PFSK-1 (cell line): ENCODE data around the gene HTATSF1.

Source experiments
- FOXP2 ChIP-seq: optimal IDR thresholded peaks from 2 replicates; pipeline ENCODE3; 2011; ENCODE audit warnings: borderline replicate concordance, control low read depth, inconsistent platforms; ENCODE audit not compliant: insufficient read depth; ENCODE audit errors: extremely low read length, extremely low read depth
- POLR2AphosphoS5 ChIP-seq: IDR thresholded peaks from 2 replicates; pipeline ENCODE4 v1.6.1; 2012; ENCODE audit warnings: low read depth, mild to moderate bottlenecking, control low read depth, low read length, moderate library complexity
- SIN3A ChIP-seq: IDR thresholded peaks from 2 replicates; pipeline ENCODE4 v1.6.1; 2012; ENCODE audit warnings: mild to moderate bottlenecking, low read length, moderate library complexity, borderline replicate concordance; ENCODE audit not compliant: insufficient read depth
- TAF1 ChIP-seq: IDR thresholded peaks from 2 replicates; pipeline ENCODE4 v1.6.1; 2012; ENCODE audit warnings: low read length, control low read depth, borderline replicate concordance; ENCODE audit not compliant: insufficient read depth
- TF ChIP-seq, protein P1 (sequence below), 2 experiments: IDR thresholded peaks; 2 replicates each; pipeline versions ENCODE4 v1.6.1 to v1.8.0; 2011 to 2012; ENCODE audit warnings: low read depth in 2 of 2, low read length in 2 of 2, control low read depth in 1 of 2, inconsistent platforms in 1 of 2, mild to moderate bottlenecking in 1 of 2, moderate library complexity in 1 of 2; ENCODE audit not compliant: insufficient read depth in 1 of 2

The HTATSF1 gene

DNA sequence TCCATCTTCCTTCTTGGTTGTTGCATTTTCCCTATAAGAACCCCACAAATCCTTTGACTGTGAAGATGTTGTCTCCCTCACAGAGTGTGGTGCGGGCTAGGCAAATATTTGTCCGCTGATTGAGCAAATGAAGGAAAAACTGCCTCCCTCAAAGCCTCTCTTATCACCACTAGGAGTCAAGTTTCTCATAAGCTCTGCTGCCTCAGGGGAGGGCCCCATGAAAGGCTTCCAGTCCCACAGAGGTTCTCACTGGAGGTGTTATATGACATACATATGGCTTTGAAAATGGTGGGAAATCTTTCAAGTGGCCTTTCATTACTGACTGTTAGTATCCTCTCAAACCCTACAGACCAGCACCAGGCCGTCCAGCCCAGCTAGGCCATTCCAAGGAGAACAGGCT is 43.9 kb downstream of the HTATSF1 start:
- TF ChIP-seq, protein P1, sequence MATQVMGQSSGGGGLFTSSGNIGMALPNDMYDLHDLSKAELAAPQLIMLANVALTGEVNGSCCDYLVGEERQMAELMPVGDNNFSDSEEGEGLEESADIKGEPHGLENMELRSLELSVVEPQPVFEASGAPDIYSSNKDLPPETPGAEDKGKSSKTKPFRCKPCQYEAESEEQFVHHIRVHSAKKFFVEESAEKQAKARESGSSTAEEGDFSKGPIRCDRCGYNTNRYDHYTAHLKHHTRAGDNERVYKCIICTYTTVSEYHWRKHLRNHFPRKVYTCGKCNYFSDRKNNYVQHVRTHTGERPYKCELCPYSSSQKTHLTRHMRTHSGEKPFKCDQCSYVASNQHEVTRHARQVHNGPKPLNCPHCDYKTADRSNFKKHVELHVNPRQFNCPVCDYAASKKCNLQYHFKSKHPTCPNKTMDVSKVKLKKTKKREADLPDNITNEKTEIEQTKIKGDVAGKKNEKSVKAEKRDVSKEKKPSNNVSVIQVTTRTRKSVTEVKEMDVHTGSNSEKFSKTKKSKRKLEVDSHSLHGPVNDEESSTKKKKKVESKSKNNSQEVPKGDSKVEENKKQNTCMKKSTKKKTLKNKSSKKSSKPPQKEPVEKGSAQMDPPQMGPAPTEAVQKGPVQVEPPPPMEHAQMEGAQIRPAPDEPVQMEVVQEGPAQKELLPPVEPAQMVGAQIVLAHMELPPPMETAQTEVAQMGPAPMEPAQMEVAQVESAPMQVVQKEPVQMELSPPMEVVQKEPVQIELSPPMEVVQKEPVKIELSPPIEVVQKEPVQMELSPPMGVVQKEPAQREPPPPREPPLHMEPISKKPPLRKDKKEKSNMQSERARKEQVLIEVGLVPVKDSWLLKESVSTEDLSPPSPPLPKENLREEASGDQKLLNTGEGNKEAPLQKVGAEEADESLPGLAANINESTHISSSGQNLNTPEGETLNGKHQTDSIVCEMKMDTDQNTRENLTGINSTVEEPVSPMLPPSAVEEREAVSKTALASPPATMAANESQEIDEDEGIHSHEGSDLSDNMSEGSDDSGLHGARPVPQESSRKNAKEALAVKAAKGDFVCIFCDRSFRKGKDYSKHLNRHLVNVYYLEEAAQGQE (IDR thresholded peaks at IDR 0.05; ENCODE audit: insufficient read depth in 1 of 2, low read depth in 2 of 2, low read length in 2 of 2) = no peak
- TF ChIP-seq POLR2AphosphoS5 (no peak), TAF1 (no peak), FOXP2 (no peak), SIN3A (no peak)

DNA sequence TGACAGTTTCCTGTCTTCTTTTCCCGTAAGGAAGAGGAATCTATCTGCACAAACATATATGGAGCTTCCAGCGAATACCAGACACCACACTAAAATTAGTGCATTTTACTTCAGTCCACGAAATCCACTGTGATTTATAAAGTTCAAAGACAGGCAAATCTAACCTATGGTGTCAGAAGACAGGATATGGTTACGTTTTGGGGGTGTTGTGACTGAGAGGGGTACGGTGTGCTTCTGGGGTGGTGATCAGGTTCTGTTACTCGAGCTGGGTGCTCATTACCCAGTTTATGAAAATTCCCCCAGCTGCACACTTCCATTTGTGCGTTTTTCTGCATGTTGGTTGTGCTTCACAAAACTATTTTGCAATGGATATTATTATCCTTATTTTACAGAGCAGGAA is 44.9 kb downstream of the HTATSF1 start:
- TF ChIP-seq TAF1 (no peak), SIN3A (no peak), FOXP2 (no peak), POLR2AphosphoS5 (no peak)
- TF ChIP-seq, protein P1 (IDR thresholded peaks at IDR 0.05; ENCODE audit: insufficient read depth in 1 of 2, low read depth in 2 of 2, low read length in 2 of 2) = no peak

DNA sequence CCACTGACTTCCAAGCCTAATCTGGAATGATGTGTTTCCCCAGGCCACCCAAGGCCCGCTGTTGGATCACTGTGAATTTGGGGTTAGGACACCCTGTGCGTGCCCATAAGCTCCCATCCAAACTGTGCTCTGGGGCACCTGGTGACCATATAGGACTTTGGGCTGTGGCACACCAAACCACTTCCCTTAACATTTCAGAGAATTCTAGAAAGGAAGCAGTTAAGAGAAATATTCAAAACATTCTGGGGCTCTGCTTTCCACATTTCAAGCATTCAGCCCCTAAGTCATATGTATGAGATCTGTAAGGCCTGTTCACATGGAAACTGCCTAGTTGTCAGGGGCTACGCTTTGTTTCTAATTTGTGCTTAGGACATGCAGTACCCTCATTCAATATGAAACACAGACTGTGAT is 49.0 kb downstream of the HTATSF1 start:
- TF ChIP-seq TAF1 = no peak

DNA sequence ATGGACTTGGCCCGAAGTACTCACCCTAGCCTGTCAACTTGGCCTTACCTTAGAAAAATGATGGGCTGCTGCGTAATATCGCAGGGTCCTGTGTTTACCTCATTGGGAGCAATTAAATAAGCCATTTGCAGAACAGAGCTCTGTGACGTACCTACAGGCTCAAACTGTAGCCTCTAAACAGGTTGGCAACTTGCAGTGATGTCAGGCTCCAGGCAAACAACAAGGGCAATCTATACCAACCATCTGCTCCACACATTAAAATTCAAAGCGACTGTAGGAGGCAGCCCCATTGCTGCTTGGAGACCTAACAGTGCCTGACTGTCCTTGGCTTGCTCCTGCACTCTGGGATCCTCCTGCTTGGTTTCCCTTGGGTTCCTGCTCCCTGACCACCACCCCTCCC is 51.8 kb downstream of the HTATSF1 start:
- no peak for TF ChIP-seq FOXP2
- no peak for TF ChIP-seq POLR2AphosphoS5
- no peak for TF ChIP-seq TAF1
- TF ChIP-seq, protein P1 (IDR thresholded peaks at IDR 0.05; ENCODE audit: insufficient read depth in 1 of 2, low read depth in 2 of 2, low read length in 2 of 2) = no peak
- TF ChIP-seq SIN3A = no peak

DNA sequence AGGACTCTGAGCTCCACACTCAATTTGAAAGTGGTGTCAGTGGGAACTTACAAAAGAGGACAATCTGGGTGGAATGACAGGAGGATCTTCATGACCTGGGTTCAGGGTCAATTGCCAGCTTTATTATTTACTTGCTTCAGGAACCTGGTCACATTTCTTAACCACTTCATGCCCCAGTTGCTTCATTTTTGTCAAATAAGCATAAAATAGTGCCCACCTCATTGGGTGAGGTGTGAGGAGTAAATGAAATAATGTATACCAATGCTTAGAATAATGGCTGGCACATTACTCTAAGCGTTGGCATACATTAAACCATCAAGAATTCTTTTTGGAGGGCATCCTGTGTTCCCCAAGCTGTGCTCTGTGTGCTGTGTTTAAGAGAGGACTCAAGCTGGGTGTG is 54.0 kb downstream of the HTATSF1 start:
- no peak for TF ChIP-seq TAF1
- no peak for TF ChIP-seq SIN3A
- no peak for TF ChIP-seq POLR2AphosphoS5
- no peak for TF ChIP-seq FOXP2
- TF ChIP-seq, protein P1 (IDR thresholded peaks at IDR 0.05; ENCODE audit: insufficient read depth in 1 of 2, low read depth in 2 of 2, low read length in 2 of 2) = no peak
